ENCODE results near the gene ADD3. TPM values are rescaled to one million over a fixed set of nuclear protein-coding genes. Genes with fewer than 3 reads are reported as not detected.

ADD3 gene
- total RNA-seq, 1 donor from 2014 or later = 115 TPM

GRCh38 chr10:110150981-110151380 is 143.2 kb downstream of the ADD3 start:
- intact Hi-C loops (cut with DNase I) = no loop called here
- ATAC-seq (ENCODE audit: poor library complexity) = no peak

DNA sequence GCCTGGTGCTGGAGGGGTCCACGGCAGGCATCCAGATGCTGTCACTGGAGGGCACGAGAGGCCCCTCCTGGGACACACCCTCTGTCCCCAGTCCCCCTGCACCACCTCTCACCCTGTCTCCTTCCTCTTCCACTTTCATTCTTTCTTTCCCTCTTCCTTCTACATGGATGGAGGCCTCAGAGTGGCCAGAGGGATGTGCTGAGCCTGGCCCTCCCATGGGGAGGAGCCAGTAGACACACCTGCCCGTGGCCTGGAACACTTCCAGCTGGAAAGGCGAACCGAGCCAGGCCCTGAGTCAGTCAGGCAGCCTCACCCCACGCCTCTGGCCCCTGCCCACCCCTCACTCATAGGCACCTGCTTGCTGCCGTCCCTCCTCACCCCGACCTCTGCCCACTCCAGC is 143.7 kb downstream of the ADD3 start:
- peak; percentile 48 for ATAC-seq (ENCODE audit: poor library complexity)
- no peak for DNase-seq
- intact Hi-C loops (cut with DNase I) = no loop called here

More at GRCh38 chr10:110150981-110151380, 143.2 kb downstream of the ADD3 start:
- no peak for DNase-seq

DNA sequence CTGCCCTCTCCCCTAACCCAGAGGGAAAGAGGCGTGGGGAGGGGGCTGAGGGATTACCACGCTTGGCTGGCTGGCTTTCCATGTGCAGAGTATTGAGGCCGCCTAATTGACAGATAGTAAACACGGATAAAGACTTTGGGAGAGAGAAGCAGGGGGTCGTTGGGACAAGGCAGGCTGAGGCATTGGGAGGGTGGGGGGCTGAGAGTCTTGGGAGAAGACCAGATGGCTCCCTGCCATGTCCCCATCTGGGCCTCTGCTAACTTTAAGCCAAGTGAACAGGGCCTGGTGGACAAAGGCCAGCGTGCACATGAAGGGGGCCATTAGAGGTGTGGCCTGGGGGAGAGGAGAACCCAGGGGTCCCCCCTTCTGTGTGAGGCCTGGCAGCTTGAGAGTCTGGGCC is 144.2 kb downstream of the ADD3 start:
- no peak for ATAC-seq (ENCODE audit: poor library complexity)
- intact Hi-C loops (cut with DNase I) = no loop called here
- DNase-seq = no peak

GRCh38 chr10:110153396-110153795 is 145.6 kb downstream of the ADD3 start:
- ATAC-seq (ENCODE audit: poor library complexity) (no peak), DNase-seq (no peak)
- intact Hi-C loops (cut with DNase I) = no loop called here

GRCh38 chr10:110156046-110156445 is 148.3 kb downstream of the ADD3 start:
- intact Hi-C loops (cut with DNase I) = no loop called here
- DNase-seq (no peak), ATAC-seq (ENCODE audit: poor library complexity) (no peak)

DNA sequence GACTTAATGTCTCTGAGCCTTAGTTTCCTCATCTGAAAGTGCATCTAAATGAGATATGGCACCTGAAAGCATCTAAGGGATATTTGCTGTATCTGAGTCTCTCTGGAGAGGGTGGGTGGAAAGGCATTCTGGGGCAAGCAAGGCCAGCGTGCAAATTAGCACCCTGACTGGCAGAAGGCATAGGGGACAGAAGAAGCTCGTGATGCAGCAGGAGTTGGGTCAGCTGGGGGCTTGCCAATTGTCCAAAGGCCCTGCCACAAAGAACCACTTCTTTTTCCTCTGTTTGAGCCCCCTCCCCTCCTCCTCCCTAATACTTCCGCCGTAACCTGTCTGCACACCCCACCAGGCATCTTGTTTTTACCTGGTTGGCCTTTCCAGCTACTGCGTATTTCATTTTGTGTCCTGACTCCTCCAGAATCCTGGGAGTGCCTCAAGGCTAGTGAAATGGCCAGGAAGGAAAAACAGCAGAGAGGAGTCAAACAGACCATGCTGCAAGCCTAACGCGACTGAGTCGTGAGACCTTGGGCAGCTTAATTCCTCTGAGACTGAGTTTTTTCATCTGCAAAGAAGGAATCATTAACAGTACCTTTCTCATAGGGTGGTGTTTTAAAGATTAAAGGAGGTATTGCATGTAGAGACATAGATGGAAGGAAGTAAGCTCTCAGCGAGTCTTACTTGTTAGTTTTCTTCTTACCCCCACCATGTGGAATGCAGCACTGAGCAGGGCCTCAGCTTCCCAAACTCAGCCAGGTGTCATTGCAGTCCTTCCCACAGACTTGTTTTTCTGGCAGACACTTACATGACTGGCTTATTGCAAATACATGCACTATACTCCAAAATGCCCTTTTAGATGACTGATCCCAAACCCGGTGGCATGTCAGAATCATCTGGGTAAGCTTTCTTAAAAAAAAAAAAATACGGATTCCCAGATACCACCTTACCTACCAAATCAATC is 150.5 kb downstream of the ADD3 start:
- intact Hi-C loops (cut with DNase I) = no loop called here
- DNase-seq (no peak), ATAC-seq (ENCODE audit: poor library complexity) (no peak)

DNA sequence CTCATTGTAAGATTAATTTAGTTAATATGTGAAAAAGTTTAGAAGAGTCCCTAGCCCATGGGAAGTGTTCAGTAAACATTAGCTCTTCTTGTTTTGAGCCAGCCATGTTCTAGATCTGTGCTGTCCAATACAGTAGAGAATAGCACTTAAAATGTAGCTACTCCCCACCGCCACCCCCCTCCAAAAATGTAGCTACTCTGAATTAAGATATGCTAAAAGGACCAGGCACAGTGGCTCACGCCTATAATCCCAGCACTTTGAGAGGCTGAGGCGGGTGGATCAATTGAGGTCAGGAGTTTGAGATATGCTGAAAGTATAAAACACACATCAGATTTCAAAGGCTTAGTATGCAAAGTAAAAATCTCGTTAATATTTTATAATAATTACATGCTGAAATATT is 152.3 kb downstream of the ADD3 start:
- ATAC-seq (ENCODE audit: poor library complexity) (no peak), DNase-seq (no peak)
- intact Hi-C loops (cut with DNase I) = no loop called here

- ATAC-seq (ENCODE audit: poor library complexity) (no peak), DNase-seq (no peak)
- intact Hi-C loops (cut with DNase I) = no loop called here
Observed at GRCh38 chr10:110160522-110160921, 152.7 kb downstream of the ADD3 start.

GRCh38 chr10:110162741-110163145 is 155.0 kb downstream of the ADD3 start:
- ATAC-seq (ENCODE audit: poor library complexity) = peak; percentile 22
- intact Hi-C loops (cut with DNase I) = no loop called here
- no peak for DNase-seq

DNA sequence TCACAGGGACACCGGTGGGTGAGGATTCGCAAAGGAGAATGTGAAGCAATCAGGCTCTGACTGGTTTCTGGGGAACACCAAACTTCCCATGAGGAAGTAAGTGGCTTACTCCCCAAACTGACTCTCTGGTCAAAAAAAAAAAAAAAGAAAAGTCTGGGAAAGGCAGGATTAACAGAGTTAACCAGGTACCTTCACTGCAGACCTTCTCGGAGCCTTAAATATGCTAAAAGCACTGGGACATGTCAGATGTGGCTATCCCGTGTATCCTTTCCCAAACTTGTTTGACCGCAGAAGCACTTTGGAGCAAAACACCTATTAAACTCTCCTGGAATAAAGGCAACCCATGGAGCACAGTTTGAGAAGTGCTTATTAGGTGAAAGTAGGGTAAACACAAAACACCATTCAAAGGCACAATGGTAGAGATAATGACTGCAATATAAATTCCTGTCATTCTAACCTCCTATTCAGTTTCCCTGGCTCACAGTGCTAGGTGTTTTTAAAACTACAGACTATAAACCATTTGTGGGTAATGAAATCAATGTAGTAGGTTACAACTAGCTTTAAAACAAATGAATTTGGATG is 155.5 kb downstream of the ADD3 start:
- intact Hi-C loops (cut with DNase I) = no loop called here

GRCh38 chr10:110163841-110164240 is 156.1 kb downstream of the ADD3 start:
- intact Hi-C loops (cut with DNase I) = no loop called here
- no peak for ATAC-seq (ENCODE audit: poor library complexity)
- no peak for DNase-seq

More for the DNA sequence above, 155.5 kb downstream of the ADD3 start:
- ATAC-seq (ENCODE audit: poor library complexity) = no peak
- DNase-seq = no peak

DNA sequence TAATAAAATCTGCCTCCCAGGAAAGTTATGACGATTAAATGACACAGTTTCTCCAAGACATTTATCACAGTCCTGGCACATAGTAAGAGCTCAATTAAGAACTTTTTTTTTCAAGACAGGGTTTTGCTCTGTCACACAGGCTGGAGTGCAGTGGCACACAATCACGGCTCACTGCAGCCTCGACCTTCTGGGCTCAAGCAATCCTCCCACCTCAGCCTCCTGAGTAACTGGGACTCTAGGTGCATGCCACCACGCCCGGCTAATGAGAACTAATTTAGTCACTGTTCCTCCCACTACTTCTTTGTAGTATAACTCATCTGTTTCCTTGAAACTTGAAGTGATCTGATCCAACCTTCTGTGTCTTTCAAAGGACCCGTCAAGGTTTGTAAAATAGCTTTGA is 157.5 kb downstream of the ADD3 start:
- intact Hi-C loops (cut with DNase I) = no loop called here
- DNase-seq = no peak

DNA sequence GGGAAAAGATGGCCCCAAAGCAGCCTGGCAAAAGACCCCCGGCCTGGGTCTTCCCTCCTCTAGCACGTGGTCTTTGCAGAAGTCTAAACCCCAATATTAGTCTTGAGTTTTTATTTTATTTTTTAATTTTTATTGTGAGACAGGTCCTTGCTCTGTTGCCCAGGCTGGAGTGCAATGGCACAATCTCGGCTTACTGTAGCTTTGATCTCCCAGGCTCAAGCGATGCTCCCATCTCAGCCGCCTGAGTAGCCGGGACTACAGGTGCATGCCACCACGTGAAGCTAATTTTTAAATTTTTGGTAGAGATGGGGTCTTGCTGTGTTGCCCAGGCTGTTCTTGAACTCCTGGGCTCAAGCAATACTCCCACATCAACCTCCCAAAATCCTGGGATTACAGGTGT is 159.4 kb downstream of the ADD3 start:
- no peak for DNase-seq
- intact Hi-C loops (cut with DNase I) = no loop called here
- ATAC-seq (ENCODE audit: poor library complexity) = no peak

More for the DNA sequence above, 157.5 kb downstream of the ADD3 start:
- ATAC-seq (ENCODE audit: poor library complexity) = no peak

GRCh38 chr10:110168601-110169481 is 161.1 kb downstream of the ADD3 start:
- no peak for DNase-seq

GRCh38 chr10:110169586-110169985 is 161.8 kb downstream of the ADD3 start:
- ATAC-seq (ENCODE audit: poor library complexity) (no peak), DNase-seq (no peak)
- intact Hi-C loops (cut with DNase I) = no loop called here

More at GRCh38 chr10:110168601-110169481, 161.1 kb downstream of the ADD3 start:
- intact Hi-C loops (cut with DNase I) = no loop called here
- ATAC-seq (ENCODE audit: poor library complexity) = peak; percentile 68

DNA sequence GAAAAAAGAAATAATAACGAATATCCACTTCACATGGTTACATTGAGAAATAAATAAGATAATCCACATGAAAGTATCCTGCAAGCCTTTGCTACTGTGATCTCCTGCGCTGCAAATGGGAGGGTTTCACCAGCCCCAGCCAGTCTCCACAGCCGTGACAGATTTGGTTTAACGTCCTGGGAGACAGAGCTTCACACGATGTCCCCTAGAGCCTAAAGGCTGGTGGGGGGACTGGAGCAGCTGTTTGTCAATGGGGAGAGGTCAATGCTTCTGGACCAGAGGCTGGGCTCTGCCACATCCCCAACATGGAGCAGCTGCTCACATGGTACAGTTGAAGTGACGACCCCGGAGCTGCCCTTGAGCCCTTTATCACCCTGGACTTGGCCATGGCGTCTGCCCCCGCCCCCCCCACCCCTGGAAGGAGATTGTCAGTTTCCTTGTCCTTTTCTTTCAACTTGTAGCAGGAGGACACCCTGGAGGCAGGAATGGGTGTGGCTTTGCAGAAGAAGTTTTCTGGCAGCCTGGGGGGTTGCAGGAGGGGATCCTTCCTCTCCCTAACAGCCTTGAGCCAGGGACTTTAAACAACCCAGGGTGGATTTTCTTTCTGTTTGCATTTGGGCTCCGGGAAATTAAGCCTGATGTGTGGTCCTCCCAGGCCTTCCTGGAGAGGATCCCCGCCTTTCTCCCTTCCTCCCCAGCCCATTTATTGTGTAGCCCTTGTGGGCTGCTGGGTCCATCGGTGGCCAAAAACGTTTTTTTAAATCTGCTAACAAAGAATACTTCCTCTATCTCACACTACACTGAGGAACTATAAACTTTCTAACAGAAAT is 162.6 kb downstream of the ADD3 start:
- intact Hi-C loops (cut with DNase I) = no loop called here
- DNase-seq (no peak), ATAC-seq (ENCODE audit: poor library complexity) (peak; percentile 18)

- intact Hi-C loops (cut with DNase I) = no loop called here
- no peak for ATAC-seq (ENCODE audit: poor library complexity)
- no peak for DNase-seq
Observed at GRCh38 chr10:110171032-110171431, 163.2 kb downstream of the ADD3 start.

DNA sequence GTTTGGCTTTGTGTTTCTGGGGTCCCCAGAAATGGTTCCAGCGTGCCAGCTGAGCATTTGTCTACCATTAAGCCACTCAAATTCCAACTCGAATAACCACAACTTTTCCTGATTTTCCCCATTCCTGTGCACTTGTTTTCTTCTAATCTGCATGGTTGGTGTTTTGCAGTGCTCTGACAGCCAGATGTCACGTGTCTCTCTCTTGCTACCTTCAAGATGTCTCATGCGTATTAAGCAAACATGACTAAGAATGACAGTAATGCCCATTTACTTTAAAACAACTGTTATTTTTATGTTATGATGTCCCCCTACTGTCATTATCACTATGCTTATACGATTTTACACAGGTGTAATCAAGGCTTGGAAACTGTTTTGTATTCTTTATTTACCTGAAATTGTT is 164.4 kb downstream of the ADD3 start:
- ATAC-seq (ENCODE audit: poor library complexity) (no peak), DNase-seq (no peak)
- intact Hi-C loops (cut with DNase I) = no loop called here

Measured in Right ventricle myocardium superior (tissue), 1 donor.